GM19455 (cell line): ENCODE data around the gene VNN1.

Source experiments
- ATAC-seq: cut with Tn5 transposase; IDR thresholded peaks from one replicate; pipeline ENCODE4 v1.9.1; 2021; ENCODE audit not compliant: unreplicated experiment

VNN1 gene, protein sequence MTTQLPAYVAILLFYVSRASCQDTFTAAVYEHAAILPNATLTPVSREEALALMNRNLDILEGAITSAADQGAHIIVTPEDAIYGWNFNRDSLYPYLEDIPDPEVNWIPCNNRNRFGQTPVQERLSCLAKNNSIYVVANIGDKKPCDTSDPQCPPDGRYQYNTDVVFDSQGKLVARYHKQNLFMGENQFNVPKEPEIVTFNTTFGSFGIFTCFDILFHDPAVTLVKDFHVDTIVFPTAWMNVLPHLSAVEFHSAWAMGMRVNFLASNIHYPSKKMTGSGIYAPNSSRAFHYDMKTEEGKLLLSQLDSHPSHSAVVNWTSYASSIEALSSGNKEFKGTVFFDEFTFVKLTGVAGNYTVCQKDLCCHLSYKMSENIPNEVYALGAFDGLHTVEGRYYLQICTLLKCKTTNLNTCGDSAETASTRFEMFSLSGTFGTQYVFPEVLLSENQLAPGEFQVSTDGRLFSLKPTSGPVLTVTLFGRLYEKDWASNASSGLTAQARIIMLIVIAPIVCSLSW

DNA sequence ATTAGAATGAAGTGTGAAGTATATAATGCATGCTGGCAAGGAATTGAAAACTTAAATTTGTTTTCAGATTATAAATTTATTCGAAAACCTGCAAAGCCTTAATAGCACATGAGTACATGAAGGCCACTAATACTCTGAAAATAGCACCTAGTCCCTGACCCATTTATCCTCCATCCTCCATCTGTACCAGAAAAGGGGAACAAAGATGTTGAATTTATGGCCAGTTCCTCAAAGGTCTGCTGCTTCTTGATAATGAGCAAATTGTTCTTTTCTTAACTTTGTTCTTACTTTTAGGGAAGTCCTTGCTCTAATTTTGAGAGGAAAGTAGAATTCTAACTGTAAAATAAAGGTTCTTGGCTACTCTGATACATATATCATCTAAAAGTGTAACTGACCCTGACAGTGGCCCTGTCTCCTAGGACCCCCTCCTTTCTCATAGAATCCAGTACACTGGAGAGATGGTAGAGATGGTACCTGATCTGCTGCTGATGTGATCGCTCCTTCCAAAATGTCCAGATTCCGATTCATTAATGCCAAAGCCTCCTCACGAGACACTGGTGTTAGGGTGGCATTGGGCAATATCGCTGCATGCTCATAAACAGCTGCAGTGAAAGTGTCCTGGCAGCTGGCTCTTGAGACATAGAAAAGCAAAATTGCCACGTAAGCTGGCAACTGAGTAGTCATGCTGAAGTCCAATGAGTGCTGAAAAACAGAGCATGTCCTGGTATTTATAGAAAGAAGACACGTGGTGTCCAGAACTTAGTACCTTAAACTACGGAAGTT is at the start of gene VNN1:
VNN1 (minus strand) TSS at position 704 of the 783 bp plus-strand sequence; CDS start at position 684, 20 bp downstream.
- no peak for ATAC-seq

DNA sequence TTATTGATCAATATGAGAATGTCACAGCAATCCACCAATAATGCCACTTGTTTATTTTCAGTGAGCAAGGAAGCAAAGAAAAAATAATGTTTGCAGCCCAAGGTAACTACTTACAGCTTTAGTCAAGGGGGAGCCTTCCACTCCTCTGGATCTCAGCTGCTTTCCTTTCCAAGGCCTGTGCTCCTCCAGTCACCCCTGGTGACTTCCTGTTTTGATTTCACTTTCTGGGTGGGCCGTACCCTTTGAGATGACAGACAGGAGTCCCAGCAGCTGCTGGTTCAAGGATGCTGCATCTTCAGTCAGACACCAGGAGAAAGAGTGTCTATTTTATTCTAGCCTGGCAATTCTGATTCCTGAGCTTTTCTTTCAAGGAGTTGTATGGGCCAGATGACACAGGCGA is 49.4 kb upstream of the VNN1 start:
- ATAC-seq: peak; percentile 79

DNA sequence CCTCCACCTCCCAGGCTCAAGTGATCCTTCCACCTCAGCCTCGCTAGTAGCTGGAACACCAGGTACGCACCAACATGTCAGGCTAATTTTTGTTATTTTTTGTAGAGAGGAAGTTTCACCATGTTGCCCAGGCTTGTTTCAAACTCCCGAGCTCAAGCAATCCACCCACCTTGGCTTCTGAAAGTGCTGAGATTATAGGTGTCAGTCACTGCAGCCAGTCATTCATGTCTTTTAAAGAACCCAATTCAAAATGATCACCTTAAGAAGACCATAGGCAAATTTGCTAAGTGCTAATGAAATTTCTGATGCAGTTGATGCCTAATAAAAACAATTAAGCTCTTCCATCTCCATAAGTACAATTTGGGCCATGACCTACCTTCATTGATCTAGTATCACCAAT is 46.4 kb upstream of the VNN1 start:
- ATAC-seq: peak; percentile 44

DNA sequence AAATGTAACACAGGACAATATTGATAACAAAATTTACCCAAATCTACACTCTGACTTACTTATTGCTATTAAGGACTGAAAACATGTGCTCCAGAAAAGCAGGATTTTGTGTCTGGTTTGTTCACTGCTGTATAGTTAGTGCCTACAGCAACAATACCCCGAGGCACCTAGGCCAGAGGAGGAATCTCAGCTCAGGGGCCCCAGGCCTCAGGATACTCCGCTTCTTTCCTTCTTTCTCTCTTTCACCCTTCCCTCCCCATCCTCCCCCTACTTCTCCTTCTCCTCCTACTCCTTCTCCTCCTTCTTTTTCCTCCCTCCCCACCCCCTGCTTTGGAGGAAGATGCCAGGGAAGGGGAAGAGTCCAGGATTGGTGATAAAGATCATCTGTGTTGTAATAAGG is 44.8 kb upstream of the VNN1 start:
- ATAC-seq: no peak

DNA sequence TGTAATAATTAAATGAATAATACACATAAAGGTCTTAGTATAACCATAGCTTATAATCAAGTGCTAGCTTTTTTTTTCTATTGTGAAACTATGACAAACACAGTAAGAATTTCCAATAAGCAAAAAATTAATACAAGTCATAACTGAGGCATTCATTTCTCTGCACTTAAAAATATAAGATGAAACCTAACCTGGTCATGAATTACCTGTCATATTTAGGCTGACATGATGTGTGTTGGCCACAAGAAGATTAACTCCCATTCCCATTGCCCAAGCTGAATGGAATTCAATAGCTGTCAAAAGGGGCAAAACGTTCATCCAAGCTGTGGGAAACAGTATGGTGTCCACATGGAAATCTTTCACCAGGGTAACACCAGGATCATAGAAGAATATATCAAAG is 38.4 kb upstream of the VNN1 start:
- ATAC-seq: no peak

DNA sequence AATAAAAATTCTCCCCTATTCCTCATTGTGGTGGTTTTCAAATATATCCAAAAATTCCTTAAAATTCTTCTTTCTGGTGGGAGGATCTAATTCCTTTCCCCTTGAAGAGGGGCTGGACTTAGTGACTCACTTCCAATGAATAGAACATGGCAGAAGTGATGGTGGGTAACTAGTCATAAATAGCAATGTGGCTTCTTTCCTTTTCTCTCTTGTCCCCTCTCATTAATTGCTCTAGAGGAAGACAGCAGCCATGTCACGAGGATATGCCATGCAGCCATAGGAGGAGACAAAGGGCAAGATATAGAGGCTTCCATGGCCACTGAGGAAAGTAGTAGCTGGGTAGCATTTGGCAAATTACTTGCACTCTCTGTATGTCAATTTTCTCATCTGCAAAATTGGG is 38.0 kb upstream of the VNN1 start:
- ATAC-seq: no peak

DNA sequence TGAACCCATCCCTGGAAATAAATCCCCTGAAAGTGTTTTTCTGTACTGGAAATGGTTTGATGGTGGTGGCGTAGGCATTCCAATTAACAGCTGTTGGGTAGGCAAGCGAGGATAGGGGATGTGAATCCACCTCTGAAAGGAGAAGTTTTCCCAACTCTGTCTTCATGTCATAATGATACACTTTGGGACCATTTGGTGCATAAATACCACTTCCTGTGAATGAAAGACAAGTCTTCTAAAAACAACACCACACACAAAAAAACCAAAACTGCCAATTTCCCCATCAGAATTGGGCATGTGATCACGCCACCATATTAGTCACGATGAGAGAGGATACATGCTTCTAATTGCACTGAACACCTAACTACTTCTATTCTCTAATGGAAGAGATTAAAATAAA is 37.5 kb upstream of the VNN1 start:
- no peak for ATAC-seq

DNA sequence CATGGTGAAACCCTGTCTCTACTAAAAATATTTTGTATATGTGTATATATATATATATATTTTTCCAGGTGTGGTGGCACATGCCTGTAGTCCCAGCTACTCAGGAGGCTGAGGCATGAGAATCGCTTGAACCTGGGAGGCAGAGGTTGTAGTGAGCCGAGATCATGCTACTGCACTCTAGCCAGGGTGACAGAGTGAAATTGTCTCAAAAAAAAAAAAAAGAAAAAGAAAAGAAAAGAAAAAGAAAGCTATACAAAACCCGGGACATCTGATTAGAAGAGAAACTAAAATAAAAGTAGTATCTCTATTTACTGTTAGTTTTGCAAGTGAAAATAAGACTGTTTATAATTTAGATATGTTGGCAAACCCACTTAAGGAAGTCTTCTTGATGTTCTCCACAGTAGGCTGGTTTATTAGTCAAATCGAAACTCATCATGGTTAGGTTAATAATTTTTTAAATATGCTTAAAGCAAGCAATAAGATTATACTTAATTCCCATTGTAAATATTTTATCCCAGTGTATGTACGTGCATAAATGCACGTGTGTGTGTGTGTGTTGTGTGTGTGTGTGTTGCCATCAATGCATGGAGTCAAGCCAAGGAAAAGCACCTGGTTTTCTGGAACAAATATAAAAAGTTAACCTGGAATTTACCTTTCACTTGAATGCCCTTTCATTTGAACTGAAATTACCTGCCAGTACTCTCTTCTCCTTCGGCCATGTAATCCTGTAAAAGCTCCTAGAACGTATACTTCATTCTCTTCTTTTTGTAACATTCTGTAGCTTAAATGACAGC is 36.8 kb upstream of the VNN1 start:
- peak; percentile 83 for ATAC-seq

DNA sequence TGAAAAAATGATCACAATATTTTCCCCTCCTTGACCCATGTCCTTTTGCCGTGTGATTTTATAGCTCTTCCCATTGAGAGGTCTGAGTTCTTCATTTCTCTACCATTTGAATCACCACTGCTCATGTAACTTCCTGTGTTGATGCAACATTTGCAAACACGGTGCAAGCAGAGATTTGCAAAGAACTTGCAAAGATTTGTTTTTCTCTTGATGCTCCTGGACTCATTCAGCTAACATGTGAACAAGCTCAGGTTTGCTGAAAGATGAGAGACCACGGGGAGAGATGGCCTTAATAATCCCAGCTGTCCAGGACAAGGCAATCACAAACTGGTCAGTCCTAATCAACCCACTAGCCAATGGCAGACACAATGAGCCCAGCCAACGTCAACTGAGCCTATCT is 35.3 kb upstream of the VNN1 start:
- no peak for ATAC-seq

DNA sequence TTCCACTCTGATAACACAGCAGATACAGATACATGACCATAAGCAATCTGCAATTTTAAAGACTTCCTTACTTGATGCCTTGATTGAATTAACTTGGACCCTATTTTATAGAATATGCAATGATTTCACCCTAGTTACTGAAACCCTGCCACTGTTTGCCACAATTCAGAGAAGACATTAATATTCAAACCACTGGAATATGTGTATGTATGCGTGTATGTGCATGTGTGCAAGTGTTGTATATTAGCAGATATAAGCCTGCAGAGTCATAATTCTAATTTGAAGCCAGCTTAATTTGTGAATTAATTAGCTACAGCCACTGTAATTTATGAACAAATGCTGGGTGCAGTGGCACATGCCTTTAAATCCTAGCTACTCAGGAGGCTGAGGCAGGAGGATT is 34.6 kb upstream of the VNN1 start:
- ATAC-seq: no peak

DNA sequence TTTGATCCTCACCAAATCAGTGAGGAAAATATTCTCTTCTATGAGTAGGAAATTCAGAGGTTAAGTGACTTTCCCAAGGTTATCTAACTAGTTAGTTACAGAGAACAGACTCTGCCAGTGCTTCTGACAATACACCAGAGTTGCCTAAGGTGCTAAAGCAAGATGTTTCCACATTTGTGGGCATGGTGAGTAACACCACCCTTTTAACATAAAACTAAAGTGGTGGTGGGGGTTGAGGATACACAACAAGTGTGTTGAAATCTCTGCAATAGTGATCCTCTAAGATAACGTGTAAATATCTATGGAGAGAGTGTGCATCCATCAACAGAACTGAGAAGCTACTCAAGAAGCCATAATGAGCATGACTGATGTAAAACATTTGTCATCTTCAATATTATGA is 32.2 kb upstream of the VNN1 start:
- no peak for ATAC-seq

DNA sequence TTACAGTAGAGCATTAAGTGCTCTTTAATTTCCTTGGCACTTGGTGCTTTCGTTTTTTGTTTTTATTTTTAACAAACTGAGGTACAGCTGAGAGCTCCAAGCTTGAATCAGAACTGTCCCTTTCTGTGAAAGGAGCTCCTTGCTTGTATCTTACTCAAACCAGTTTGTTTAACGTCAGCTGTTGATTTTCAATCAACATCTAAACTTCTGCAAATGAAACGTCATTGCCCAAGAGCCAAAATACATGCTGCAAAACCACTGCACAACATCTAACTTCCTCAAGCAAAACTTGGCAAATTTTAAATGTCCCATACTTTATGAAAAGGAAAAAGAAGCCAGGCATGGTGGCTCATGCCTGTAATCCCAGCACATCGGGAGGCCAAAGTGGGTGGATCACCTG is 28.6 kb upstream of the VNN1 start:
- no peak for ATAC-seq

DNA sequence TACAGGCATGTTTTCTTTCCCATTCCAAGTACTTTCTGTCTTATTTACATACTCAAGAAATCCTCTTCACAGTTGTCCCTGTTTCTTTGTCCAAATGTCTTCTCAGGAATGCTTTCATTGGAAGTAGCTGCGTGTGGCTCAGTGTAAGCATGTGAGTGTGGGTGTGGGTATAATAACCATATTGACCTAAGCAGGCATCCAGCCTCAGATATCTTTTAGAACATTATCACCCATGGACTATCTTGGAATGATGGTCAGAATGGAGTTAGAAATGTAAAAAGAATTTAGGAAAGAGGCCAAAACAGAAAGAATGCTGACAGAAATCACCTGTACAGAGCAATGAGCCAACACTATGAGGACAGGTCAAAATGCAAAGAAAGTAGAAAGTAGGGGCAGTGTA is 27.4 kb upstream of the VNN1 start:
- ATAC-seq: no peak

DNA sequence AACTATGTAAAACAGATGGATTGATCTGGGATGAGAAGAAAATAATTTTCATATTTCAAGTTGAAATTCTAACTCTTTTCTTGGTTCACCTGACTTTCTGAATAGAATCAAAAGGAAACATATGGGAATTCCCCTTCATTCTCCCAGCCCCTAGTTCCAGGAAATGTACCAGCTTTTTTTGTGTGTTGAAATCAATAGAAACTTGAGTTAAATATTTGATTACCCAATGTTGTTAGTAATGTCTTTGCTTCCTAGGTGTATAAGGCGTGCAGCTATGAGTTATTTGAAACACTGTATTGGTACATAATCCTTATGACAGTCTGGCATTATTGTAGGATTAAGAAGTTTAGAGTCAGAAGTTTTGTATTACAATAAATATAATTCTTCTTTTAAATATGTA is 22.4 kb upstream of the VNN1 start:
- no peak for ATAC-seq

DNA sequence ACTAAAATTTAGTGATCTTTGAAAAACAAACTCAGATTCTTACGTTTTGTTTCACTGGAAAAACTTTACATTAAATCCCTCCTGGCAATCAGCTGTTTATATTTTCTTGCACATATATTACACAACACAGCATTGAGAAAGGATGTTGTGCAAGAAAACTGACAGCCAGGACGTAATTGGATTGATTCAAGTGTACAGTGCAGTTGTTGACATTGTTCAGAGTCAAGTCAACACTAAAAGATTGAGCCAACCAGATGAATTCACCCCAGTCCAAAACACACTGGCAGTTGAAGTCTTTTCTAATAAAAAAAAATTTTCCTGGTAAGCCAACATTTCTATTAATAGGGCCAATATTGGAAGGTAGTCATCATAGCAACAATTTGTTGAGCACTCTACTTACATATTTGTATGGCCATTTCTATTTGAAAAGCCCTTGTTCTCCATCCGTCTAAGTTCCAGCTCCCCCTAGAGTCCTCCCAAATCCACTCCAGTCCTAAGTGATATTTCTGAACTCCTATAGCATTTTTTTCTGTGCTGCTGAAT is 20.9 kb upstream of the VNN1 start:
- ATAC-seq: no peak

DNA sequence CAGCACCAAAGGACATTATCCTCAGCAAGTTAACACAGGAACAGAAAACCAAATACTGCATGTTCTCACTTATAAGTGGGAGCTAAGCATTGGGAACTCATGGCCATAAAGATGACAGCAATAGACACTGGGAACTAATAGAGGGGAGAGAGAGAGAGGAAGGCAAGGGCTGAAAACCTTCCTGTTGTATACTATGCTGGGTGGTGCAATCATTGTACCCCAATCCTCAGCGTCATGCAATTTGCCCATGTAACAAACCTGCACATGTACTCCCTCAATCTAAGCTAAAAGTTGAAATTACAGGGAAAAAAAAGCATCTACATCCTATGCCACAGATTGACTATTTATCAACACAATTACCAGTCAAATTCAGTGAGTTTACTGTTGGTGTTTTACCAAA is 20.0 kb upstream of the VNN1 start:
- ATAC-seq: no peak

DNA sequence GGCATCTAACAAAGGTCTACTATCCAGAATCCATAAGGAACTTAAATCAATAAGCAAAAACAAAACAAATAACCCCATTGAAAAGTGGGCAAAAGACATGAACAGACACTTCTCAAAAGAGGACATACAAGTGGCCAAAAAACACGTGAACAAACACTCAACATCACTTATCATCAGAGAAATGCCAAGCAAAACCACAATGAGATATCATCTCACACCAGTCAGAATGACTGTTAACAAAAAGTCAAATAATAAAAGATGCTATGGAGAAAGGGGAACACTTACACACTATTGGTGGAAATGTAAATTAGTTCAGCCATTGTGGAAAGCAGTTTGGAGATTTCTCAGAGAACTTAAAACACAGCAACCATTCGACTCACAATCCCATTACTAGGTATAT is 19.4 kb upstream of the VNN1 start:
- no peak for ATAC-seq

DNA sequence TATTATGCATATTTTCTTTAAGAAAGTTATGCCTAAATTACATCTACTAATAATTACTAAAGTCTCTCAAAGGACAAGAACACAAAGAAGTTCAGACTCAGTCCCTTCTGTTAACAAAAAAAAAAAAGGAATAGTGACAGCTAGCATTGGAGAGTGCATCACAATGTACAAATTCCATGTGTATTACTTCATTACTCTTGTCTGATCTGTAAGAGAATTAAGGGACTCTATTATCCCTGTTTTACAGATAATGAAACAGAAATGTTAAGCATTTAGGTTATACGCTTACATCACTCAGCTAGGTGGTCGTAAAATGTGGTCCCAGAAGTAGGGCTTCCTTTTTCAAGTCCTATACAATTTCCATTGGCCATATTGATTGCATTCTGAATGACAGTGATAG is 17.2 kb upstream of the VNN1 start:
- no peak for ATAC-seq

DNA sequence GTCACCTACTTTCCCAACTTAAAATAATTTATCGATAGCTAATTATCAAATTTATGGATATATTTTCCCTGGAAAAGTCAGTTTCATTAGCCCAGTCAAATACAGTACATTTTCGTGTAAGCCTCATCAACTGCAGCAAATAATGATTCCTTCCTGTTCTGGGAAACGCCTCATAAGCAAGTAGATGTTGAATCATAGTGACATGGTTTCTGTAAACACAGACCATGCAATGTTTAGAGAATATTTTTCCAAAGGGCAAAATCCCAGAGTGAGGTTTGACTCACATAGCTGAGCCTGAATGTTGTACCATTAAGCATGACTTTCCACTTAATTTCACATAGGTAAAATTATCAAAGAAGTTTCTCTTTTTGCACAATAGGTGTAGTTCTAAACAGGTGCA is 16.7 kb upstream of the VNN1 start:
- no peak for ATAC-seq

DNA sequence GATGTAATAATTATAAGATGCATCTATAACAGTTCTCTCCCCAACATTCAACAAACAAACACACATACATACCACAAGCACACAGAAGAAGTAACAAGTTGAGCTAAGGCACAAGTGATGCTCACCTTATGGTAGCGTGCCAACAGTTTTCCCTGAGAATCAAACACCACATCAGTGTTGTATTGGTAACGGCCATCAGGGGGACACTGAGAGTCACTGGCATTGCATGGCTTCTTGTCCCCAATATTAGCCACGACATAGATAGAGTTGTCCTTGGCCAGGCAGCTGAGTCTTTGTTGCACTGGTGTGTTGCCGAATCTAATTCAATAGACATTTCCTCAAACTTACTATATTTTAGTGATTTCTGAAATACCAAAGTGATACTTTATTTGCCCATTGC is 14.8 kb upstream of the VNN1 start:
- ATAC-seq: no peak

DNA sequence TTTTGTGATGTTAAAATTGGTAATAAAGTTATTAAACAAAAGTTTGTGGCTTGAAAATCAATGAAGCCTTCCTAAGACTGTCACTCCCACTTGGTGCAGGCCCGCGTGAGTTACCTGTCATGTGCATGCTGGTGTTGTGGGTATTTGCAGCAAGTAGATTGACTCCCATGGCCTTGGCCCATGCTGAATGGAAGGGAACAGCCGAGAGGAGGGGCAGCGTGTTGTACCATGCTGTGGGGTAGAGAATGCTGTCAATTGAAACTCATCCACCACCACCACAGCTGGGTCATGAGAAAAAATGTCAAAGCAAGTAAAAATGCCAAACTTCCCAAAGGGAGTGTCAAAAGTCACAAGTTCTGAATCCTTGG is 12.7 kb upstream of the VNN1 start:
- ATAC-seq: no peak
